WERI-Rb-1 (cell line): ENCODE data around the gene DDIT3.
A peak's percentile ranks its signal among the peaks of the same experiment; 100 is the strongest.

Experiments used
- DNase-seq: peaks from one replicate; pipeline ENCODE4 v3.0.0-alpha.2; 2020
- H3K27ac ChIP-seq: fragments of 250-450 bp; sonication (Bioruptor Pico); 2 replicates; pipeline ENCODE4 v1.5.1; 2020; ENCODE audit warnings: mild to moderate bottlenecking, moderate library complexity
- H3K27me3 ChIP-seq: fragments of 250-450 bp; sonication (Bioruptor Pico); 2 replicates; pipeline ENCODE4 v1.5.1; 2021; ENCODE audit warnings: mild to moderate bottlenecking, low read depth, moderate library complexity; ENCODE audit not compliant: insufficient read depth, severe bottlenecking
- H3K36me3 ChIP-seq: fragments of 250-450 bp; sonication (Bioruptor Pico); 2 replicates; pipeline ENCODE4 v1.5.1; 2020; ENCODE audit warnings: mild to moderate bottlenecking, moderate library complexity
- H3K4me3 ChIP-seq: 2 replicates; pipeline ENCODE4 v1.5.1; 2011; ENCODE audit warnings: low read depth, mild to moderate bottlenecking, control low read depth, low read length
- H3K9me3 ChIP-seq: fragments of 250-450 bp; sonication (Bioruptor Pico); 2 replicates; pipeline ENCODE4 v1.5.1; 2021; ENCODE audit warnings: mild to moderate bottlenecking, moderate library complexity; ENCODE audit not compliant: severe bottlenecking
- TF ChIP-seq, protein P1 (sequence below): IDR thresholded peaks from 2 replicates; pipeline ENCODE4 v1.5.1; 2011; ENCODE audit warnings: low read depth, mild to moderate bottlenecking, control low read depth, inconsistent platforms, low read length

Gene DDIT3

DNA sequence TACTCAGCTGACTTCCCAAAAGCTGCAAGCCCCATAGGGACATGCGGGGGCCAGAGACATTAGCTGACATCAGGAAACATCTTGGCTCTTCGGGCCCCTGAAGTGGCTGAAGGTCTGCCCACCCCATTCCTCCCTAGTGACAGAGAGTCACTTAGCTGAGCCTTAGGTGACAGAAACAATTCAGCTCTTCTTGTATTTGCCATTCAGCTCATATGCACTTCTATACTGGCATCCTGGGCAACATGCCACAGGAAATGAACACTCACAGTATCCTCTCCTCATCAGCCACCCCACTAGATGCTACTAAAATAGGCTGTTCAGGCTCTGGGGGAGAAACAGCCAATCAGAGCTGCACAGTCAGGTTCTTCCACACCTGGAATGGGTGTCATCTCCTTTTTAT lies 23.3 kb upstream of the DDIT3 start:
- H3K4me3 ChIP-seq = no peak overlapping the region
- no peaks in the 10 kb centered on the region for H3K27me3 ChIP-seq
- H3K36me3 ChIP-seq = peaks cover 37% of the 10 kb centered on the region
- TF ChIP-seq, protein P1, sequence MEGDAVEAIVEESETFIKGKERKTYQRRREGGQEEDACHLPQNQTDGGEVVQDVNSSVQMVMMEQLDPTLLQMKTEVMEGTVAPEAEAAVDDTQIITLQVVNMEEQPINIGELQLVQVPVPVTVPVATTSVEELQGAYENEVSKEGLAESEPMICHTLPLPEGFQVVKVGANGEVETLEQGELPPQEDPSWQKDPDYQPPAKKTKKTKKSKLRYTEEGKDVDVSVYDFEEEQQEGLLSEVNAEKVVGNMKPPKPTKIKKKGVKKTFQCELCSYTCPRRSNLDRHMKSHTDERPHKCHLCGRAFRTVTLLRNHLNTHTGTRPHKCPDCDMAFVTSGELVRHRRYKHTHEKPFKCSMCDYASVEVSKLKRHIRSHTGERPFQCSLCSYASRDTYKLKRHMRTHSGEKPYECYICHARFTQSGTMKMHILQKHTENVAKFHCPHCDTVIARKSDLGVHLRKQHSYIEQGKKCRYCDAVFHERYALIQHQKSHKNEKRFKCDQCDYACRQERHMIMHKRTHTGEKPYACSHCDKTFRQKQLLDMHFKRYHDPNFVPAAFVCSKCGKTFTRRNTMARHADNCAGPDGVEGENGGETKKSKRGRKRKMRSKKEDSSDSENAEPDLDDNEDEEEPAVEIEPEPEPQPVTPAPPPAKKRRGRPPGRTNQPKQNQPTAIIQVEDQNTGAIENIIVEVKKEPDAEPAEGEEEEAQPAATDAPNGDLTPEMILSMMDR = no peak
- no peak overlapping the region for H3K27ac ChIP-seq
- no peak for DNase-seq
- no peaks in the 10 kb centered on the region for H3K9me3 ChIP-seq

DNA sequence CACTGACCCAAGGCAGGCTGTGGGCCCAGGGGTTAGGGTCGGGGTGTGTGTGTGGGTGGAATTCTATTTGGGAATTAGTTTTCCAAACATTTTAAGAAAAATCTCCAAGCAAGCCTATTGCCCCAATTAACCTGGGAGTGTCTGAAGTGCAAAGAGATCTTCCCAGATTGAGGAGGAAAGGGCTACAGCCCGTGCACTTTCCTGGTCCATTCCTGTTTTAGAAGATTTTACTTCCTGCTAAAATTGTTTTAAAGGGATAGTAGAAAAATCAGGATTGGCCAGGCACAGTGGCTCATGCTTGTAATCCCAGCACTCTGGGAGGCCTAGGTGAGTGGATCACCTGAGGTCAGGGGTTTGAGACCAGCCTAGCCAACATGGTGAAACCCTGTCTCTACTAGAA lies 21.4 kb upstream of the DDIT3 start:
- peaks cover 50% of the 10 kb centered on the region for H3K36me3 ChIP-seq
- DNase-seq = no peak
- no peaks in the 10 kb centered on the region for H3K27me3 ChIP-seq
- TF ChIP-seq, protein P1 = no peak
- no peaks in the 10 kb centered on the region for H3K9me3 ChIP-seq
- H3K27ac ChIP-seq = peak overlapping the region; percentile 51
- no peak overlapping the region for H3K4me3 ChIP-seq

DNA sequence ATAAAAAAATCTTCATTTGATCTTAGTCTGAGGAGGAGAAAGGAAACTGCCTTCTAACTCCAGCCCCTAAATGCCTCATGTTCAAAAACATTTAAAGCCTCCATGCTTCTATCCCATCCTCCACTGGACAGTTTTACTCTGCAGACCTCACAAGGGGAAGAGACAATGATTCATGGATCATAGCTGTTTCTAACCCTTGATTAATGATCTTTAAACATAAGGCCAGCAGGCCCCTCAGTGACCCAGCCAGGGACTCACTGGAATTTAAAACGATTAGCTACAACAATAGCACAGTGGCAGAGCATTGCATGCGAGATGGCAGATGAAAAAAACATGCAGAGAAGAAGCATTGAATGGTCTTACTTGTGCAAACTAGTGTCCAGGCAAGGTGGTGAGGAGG lies 20.7 kb upstream of the DDIT3 start:
- DNase-seq = peak; percentile 38
- H3K36me3 ChIP-seq = peaks cover 57% of the 10 kb centered on the region
- H3K4me3 ChIP-seq = no peak overlapping the region
- peak overlapping the region; percentile 51 for H3K27ac ChIP-seq
- no peaks in the 10 kb centered on the region for H3K27me3 ChIP-seq
- H3K9me3 ChIP-seq = no peaks in the 10 kb centered on the region
- TF ChIP-seq, protein P1 = no peak

DNA sequence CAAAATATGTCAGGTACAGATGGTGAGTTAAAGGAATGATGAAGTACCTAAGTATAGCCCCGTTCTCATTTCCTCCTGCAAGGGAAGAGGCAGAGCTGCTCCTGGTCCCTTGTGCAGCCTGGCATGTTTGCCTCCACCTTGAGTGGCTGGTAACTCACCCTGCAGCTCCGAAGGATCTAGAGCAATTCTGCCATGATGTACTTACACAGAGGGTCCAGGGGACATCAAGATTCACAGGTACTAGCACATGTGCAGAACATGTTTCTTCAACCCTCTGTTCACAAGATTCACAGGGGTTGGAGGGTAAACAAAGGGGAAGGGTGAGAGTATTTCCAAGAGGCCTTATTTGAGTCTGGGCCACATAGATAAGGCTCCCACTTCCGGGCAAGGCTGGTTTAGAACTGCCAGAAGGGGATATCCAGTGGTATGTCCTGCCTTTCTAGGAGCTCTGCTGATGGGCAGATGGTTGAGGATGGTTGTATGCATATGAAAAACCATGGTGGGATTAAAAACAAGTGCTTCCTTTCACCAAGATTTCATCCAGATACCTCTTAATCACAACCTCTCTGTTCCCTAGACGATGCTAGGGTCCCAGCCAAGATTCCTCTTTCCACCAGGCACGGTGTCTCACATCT lies 18.9 kb upstream of the DDIT3 start:
- DNase-seq = no peak
- Histone ChIP-seq H3K4me3 (no peak overlapping the region), H3K27me3 (no peaks in the 10 kb centered on the region), H3K36me3 (peaks cover 64% of the 10 kb centered on the region), H3K27ac (no peak overlapping the region), H3K9me3 (no peaks in the 10 kb centered on the region)
- TF ChIP-seq, protein P1 = no peak

DNA sequence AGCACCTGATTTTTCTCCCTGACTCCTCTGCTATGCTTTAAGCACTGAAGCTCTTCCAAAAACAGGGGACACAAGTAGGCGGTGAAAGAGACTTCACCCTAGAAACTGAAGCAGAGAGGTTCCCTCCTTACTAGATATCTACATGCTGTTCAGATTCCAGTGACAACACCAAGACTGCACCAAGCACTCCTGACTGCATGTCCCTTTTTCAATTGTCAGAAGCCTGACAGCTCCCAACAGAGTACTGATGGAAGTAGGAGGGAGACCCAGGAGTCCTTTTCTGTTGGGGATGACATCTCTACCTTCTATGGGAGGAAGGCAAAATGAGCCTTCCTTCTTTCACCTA lies 16.3 kb upstream of the DDIT3 start:
- Histone ChIP-seq H3K27ac (no peak overlapping the region), H3K27me3 (no peaks in the 10 kb centered on the region), H3K4me3 (no peak overlapping the region), H3K9me3 (no peaks in the 10 kb centered on the region), H3K36me3 (peaks cover 79% of the 10 kb centered on the region)
- TF ChIP-seq, protein P1 = no peak
- no peak for DNase-seq
